Activated CD4-positive, alpha-beta T cell treated with anti-CD3 and anti-CD28 coated beads, Interleukin-2, Interleukin-6, amounts not matched to agents 100 ng/mL and 50 ng/mL, durations not matched to agents 16 hours and 8 hours (primary cell): ENCODE data around the gene CD4.

Experiments
- DNase-seq: peaks from one replicate; pipeline ENCODE4 v3.0.0-alpha.2; 2020

The CD4 gene

GRCh38 chr12:6830286-6830890, 41.1 kb downstream of the CD4 start:
- no peak for DNase-seq

DNA sequence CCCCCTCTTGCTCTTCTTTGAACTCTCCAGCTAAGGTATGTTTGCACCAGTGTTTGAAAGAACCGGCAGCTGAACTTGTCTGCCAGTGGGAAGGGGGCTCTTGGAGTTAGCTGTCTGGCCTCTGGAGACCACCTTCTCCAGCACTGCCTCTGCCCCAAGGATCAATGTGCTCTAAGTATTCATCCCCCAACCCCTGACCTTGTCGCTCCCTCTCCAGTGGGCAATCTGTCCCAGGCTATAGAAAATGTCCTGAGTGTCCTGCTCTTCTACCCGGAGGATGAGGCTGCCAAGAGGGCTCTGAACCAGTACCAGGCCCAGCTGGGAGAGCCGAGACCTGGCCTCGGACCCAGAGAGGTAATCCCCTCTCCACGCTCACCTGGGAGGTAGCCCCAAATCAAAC, 41.7 kb downstream of the CD4 start:
- no peak for DNase-seq

DNA sequence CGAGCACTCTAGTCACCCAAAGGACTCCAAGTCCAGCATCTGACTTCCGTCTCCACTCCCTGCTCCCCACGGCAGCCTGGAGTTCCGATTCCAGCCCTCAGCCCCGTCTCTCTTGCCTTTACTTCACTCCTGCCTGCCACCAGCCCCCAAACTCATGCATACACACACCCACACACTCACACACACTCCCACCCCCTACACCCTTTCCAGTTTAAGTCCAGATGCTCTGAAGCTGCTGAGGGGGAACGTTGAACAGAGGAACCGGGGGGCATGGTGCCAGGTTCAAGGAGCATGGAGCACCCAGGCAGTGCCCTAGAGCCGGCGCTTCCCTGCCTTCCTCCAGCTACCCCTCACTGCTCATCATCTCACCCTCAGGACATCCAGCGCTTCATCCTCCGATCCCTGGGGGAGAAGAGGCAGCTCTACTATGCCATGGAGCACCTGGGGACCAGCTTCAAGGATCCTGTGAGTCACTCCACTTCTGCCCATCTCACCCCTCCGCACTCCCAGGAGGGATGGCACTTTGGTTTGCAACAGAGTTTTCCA, 42.2 kb downstream of the CD4 start:
- DNase-seq: no peak

DNA sequence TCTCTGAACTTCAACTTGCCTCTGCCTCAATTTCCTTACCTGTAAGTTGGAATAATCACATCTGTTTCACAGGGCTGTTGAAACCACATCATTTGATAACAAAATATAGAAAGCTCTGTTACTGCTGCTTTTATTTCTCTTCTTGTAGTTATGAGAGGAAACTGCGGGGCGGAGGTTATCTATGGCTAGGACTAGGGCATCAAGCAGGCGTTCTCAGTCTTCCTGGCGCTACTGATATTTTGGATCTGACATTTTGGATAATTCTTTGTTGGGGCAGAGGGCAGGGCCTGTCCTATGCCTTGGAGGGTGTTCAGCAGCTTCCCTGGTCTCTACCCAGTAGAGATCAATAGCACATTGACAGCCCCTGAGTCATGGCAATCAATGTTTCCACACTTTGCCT, 42.8 kb downstream of the CD4 start:
- no peak for DNase-seq

- no peak for DNase-seq
Measured at GRCh38 chr12:6833189-6833890, 44.0 kb downstream of the CD4 start.

GRCh38 chr12:6834254-6834653, 44.9 kb downstream of the CD4 start:
- no peak for DNase-seq

- no peak for DNase-seq
Measured at GRCh38 chr12:6834873-6835272, 45.5 kb downstream of the CD4 start.

- DNase-seq: no peak
Measured at GRCh38 chr12:6836851-6837250, 47.5 kb downstream of the CD4 start.

DNA sequence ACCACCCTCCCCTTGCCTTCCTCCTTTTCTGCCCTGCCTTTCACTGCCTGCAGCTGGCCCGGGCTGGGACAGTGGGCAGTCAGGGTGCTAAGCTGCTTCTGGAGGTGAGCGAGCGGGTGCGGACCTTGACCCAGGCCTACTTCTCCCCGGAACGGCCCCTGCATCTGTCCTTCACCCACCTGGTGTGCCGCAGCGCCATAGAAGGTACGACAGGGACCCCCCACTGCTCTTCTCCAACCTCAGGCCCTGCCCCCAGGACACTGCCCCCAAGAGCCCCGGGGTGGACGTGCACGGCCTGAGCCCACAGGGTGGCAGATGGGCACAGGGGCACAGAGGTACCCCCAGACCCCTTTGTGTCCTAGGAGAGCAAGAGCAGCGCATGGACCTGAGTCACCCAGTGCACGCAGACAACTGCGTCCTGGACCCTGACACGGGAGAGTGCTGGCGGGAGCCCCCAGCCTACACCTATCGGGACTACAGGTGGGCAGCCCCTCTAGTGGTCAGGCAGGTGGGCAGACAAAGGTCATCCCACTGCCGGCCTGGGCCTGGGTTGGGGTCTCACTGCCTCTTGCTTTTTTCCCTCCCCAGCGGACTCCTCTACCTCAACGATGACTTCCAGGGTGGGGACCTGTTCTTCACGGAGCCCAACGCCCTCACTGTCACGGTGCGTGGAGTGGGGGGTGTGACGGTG, 48.2 kb downstream of the CD4 start:
- DNase-seq: no peak

DNA sequence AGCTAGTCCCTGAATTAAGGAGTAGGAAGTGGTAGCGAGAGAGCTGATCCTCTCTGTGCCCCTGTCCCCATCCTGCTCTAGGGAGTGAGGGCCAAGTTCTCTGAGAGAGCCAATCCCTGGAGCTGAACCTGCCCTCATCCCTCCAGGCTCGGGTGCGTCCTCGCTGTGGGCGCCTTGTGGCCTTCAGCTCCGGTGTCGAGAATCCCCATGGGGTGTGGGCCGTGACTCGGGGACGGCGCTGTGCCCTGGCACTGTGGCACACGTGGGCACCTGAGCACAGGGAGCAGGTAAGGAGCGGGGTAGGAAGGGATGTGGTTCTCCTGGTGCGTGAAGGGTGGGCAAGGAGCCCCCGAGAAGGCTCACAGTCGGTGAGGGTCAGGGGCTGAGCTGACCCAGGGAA, 49.5 kb downstream of the CD4 start:
- DNase-seq: no peak

DNA sequence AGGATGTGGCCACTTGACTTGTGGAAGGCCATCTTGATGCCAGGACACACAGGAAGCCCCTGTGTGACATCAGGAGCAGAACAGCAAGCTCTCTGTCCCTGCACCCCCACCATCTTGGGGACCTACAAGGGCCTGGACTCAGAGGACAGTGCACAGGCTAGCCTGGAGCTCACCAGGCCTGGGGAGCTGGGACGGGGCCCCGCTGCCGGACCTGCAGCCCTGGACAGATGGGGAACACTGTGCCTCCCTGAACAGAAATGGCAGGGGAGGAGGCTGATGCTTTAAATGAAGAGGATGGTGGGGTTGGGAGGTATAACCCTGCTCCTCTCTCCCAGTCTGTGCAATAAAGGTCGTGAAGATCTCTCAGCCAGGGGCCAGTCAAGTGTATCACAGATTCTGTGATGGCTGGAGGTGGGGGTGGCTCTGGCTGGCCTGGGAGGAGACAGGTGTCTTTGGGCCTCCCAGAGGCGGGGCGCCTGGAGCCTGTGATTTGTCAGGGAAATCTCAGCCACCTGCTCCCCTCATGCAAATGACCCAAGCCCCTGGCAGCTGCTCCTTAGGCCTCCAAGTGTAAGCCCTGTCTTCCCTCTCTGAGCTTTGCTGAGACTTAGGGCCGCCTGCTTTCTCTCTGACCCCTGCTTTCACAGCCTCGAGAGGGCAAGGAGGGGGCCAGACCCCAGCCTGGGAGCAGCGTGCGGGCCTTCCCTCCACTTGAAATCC, 50.3 kb downstream of the CD4 start:
- DNase-seq: no peak

- DNase-seq: no peak
Measured at GRCh38 chr12:6840330-6840729, 51.0 kb downstream of the CD4 start.

DNA sequence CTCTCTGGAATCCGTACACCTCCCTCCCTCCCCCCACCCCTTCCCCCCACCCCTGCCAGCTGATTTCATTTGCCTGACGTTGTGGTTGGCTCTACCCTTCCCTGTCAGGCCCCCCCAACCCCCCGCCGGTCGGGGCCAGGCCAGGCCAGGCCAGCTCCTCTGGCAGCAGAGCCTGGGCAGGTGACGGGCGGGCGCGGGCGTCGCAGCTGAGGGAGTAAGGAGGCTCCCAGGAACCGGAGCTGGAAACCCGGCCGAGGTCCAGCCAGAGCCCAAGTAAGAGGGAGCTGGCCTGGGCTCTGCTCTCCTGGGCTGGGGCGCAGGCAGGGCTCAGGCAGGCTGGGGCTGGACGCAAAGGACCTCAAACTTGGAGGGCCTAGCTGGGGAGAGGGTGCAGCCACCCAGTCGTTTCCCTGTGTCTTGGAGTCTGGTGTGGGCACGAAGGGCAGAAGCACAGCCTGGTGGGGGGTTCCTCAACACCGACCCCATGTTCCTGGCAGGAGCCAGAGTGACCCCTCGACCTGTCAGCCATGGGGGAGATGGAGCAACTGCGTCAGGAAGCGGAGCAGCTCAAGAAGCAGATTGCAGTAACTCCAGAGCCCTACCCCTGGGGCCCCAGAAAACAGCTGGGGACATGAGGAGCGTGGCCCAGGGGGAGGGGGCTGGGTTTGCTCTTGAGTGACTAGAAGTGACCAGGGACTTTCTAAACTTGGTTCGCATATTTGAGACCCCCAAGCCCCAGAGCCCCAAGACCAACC, 51.6 kb downstream of the CD4 start, which contains the start of gene GNB3:
Gene GNB3 (plus strand): TSS at position 165 of the 755 bp plus-strand sequence. CDS start 363 bp downstream, at position 528.
- no peak for DNase-seq

DNA sequence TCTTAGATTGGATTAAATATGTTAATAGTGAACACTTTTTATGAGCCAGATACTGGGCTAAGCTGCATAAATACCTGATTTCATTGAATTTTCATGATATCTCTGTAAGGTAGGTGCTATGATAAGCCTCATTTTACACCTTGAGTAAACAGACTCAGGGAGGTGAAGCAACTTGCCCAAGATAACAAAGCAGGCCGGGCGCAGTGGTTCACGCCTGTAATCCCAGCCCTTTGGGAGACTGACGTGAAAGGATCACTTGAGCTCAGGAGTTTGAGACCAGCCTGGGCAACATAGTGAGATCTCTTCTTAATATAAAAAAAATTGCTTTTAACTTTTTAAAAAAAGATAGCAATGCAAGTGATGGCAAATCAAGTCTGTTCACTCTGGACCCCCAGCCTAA, 52.7 kb downstream of the CD4 start:
- no peak for DNase-seq

GRCh38 chr12:6843118-6843902, 54.0 kb downstream of the CD4 start:
- no peak for DNase-seq

- DNase-seq: no peak
Measured at GRCh38 chr12:6845395-6845794, 56.1 kb downstream of the CD4 start.

DNA sequence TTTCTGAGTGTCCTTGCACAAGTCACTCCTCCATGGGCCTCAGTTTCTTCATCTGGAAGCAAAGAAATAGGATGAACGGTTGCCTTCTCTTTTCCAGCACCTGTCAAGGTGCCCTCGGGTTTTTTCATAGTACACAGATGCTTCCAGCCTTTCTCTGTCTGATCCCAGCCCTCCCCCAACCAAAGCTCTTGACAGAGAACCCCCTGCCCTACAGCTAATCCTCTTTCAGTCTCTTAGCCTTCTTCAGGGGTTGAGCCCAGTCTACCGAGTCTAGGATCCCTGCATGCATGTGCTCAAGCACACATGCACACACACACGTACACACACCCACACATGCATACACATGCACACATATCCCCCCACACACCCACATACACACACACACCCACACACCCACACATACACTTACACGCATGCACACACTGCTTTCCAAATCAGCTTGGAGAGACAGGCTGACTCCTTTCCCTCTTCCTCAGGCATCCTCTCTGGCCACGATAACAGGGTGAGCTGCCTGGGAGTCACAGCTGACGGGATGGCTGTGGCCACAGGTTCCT, 57.1 kb downstream of the CD4 start:
- DNase-seq: no peak

- DNase-seq: no peak
Measured at GRCh38 chr12:6847676-6848075, 58.3 kb downstream of the CD4 start.

DNA sequence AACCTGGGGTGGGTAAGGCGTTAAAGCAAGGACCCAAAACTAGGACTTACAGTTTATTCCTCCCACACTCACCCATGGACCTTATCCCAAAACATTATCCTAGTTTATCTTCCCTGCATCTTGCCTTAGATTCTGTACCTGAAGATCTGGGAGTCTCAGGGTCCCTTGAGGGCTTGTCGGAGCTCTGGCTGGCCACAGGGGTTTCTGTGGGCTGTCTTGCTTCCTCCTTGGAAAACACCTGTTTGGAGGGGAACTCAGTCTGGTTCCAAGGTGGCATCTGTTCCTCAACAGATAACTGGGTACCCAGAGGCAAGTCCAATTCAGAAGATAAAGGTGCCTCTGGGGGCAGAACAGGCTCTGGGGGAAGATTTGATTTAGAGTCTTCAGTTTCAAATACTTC, 60.1 kb downstream of the CD4 start:
- no peak for DNase-seq

- DNase-seq: no peak
Measured at GRCh38 chr12:6849976-6850560, 60.7 kb downstream of the CD4 start.

DNA sequence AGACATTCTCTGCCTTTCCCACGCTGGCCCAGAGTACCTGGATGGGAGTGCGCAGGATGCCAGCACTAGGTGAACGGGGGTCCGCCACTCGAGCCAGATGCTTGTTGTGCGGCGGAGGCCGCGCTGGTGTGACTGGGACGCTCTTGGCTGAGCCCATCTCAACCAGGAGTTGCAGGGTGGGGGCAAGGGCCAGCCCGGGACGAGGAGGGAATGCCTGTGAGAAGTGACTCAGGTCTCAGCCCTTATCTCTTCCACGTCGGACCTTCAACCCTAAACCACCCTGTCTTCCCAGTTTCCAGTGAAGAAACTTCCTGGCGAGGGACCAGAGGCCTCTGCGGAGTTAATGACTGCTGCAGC, 61.4 kb downstream of the CD4 start:
- no peak for DNase-seq
